Activated CD8-positive, alpha-beta T cell treated with anti-CD3 and anti-CD28 coated beads, Interleukin-2, amount 10 ng/mL, durations not matched to agents 7 days and 5 days (primary cell): Measurements from ENCODE around the gene KCNJ18. TPM values are rescaled to one million over a fixed set of nuclear protein-coding genes. Genes with fewer than 3 reads are reported as not detected.
"Not testable (repeated sequence)": the region's sequence is repeated elsewhere in the genome, so short reads cannot be mapped to it uniquely, and the experiment has no call there.

Experiments
- ATAC-seq: fragments of 150-1000 bp; cut with Tn5 transposase; one replicate; pipeline ENCODE4 v1.10.0; 2021; ENCODE audit warnings: moderate library complexity
- CTCF ChIA-PET: fragments of 350-600 bp; sonication (Branson Sonifier 250); formaldehyde crosslinking; loops from one replicate; lab custom pipeline; 2021; ENCODE audit warnings: antibody characterized with exemption; lab: Charles Lee
- POLR2A ChIA-PET: fragments of 350-600 bp; sonication (Branson Sonifier 250); formaldehyde crosslinking; loops from one replicate; lab custom pipeline; 2021; ENCODE audit warnings: antibody characterized with exemption; lab: Charles Lee
- DNase-seq: peaks from one replicate; pipeline ENCODE4 v3.0.0-alpha.2; 2020
- H3K27ac Mint-ChIP-seq: one replicate; pipeline ENCODE4 v1.8.0; 2021; ENCODE audit warnings: mild to moderate bottlenecking, mixed read lengths
- H3K27me3 Mint-ChIP-seq: one replicate; pipeline ENCODE4 v1.8.0; 2021; ENCODE audit warnings: low read depth, mixed read lengths
- H3K36me3 Mint-ChIP-seq: one replicate; pipeline ENCODE4 v1.8.0; 2021; ENCODE audit warnings: low read depth, mixed read lengths
- H3K4me1 Mint-ChIP-seq: one replicate; pipeline ENCODE4 v1.8.0; 2021; ENCODE audit warnings: low read depth, mixed read lengths
- H3K4me3 Mint-ChIP-seq: one replicate; pipeline ENCODE4 v1.8.0; 2021; ENCODE audit warnings: mild to moderate bottlenecking, mixed read lengths
- H3K9me3 Mint-ChIP-seq: one replicate; pipeline ENCODE4 v1.8.0; 2022; ENCODE audit warnings: mixed read lengths; ENCODE audit not compliant: insufficient read depth
- total RNA-seq, 2 experiments: library from RNA; stranded (reverse); gene quantifications; one replicate each; pipeline ENCODE4 v1.2.3, GENCODE V29; 2021

Gene KCNJ18
- total RNA-seq, 2 experiments from 2014 or later = not detected

GRCh38 chr17:21665935-21666493 lies 26.3 kb upstream of the KCNJ18 start:
- DNase-seq, H3K4me3 Mint-ChIP-seq, H3K4me1 Mint-ChIP-seq, H3K27me3 Mint-ChIP-seq, CTCF ChIA-PET, H3K27ac Mint-ChIP-seq, H3K36me3 Mint-ChIP-seq, POLR2A ChIA-PET, H3K9me3 Mint-ChIP-seq, ATAC-seq: not testable (repeated sequence)

- H3K4me3 Mint-ChIP-seq, H3K36me3 Mint-ChIP-seq, H3K4me1 Mint-ChIP-seq, H3K27me3 Mint-ChIP-seq, H3K27ac Mint-ChIP-seq, H3K9me3 Mint-ChIP-seq, CTCF ChIA-PET, POLR2A ChIA-PET, DNase-seq, ATAC-seq: not testable (repeated sequence)
Observed at GRCh38 chr17:21666711-21667412, 25.5 kb upstream of the KCNJ18 start.

- DNase-seq, H3K4me3 Mint-ChIP-seq, H3K27me3 Mint-ChIP-seq, H3K4me1 Mint-ChIP-seq, POLR2A ChIA-PET, CTCF ChIA-PET, H3K9me3 Mint-ChIP-seq, ATAC-seq, H3K36me3 Mint-ChIP-seq, H3K27ac Mint-ChIP-seq: not testable (repeated sequence)
Observed at GRCh38 chr17:21667413-21668117, 24.8 kb upstream of the KCNJ18 start.

GRCh38 chr17:21668118-21668488 lies 24.2 kb upstream of the KCNJ18 start:
- ATAC-seq, H3K4me3 Mint-ChIP-seq, H3K27me3 Mint-ChIP-seq, H3K4me1 Mint-ChIP-seq, CTCF ChIA-PET, DNase-seq, H3K36me3 Mint-ChIP-seq, POLR2A ChIA-PET, H3K27ac Mint-ChIP-seq, H3K9me3 Mint-ChIP-seq: not testable (repeated sequence)

- H3K27me3 Mint-ChIP-seq, POLR2A ChIA-PET, ATAC-seq, H3K4me3 Mint-ChIP-seq, H3K36me3 Mint-ChIP-seq, H3K9me3 Mint-ChIP-seq, CTCF ChIA-PET, H3K4me1 Mint-ChIP-seq, DNase-seq, H3K27ac Mint-ChIP-seq: not testable (repeated sequence)
Observed at GRCh38 chr17:21668746-21669508, 23.4 kb upstream of the KCNJ18 start.

- POLR2A ChIA-PET, H3K4me1 Mint-ChIP-seq, CTCF ChIA-PET, H3K27ac Mint-ChIP-seq, H3K9me3 Mint-ChIP-seq, H3K36me3 Mint-ChIP-seq, H3K27me3 Mint-ChIP-seq, ATAC-seq, DNase-seq, H3K4me3 Mint-ChIP-seq: not testable (repeated sequence)
Observed at GRCh38 chr17:21669616-21670360, 22.5 kb upstream of the KCNJ18 start.

- H3K27me3 Mint-ChIP-seq, H3K36me3 Mint-ChIP-seq, H3K9me3 Mint-ChIP-seq, DNase-seq, POLR2A ChIA-PET, H3K27ac Mint-ChIP-seq, H3K4me1 Mint-ChIP-seq, CTCF ChIA-PET, ATAC-seq, H3K4me3 Mint-ChIP-seq: not testable (repeated sequence)
Observed at GRCh38 chr17:21670361-21671155, 21.8 kb upstream of the KCNJ18 start.

GRCh38 chr17:21671437-21671836 lies 20.9 kb upstream of the KCNJ18 start:
- H3K36me3 Mint-ChIP-seq, H3K9me3 Mint-ChIP-seq, POLR2A ChIA-PET, H3K4me3 Mint-ChIP-seq, H3K4me1 Mint-ChIP-seq, CTCF ChIA-PET, H3K27me3 Mint-ChIP-seq, DNase-seq, H3K27ac Mint-ChIP-seq, ATAC-seq: not testable (repeated sequence)

- H3K9me3 Mint-ChIP-seq, H3K4me1 Mint-ChIP-seq, H3K27ac Mint-ChIP-seq, H3K27me3 Mint-ChIP-seq, POLR2A ChIA-PET, ATAC-seq, CTCF ChIA-PET, H3K4me3 Mint-ChIP-seq, DNase-seq, H3K36me3 Mint-ChIP-seq: not testable (repeated sequence)
Observed at GRCh38 chr17:21671871-21672270, 20.5 kb upstream of the KCNJ18 start.

- H3K27ac Mint-ChIP-seq, CTCF ChIA-PET, POLR2A ChIA-PET, H3K4me1 Mint-ChIP-seq, H3K27me3 Mint-ChIP-seq, H3K36me3 Mint-ChIP-seq, DNase-seq, ATAC-seq, H3K4me3 Mint-ChIP-seq: not testable (repeated sequence)
- peaks cover 10% of the 10 kb centered on the region for H3K9me3 Mint-ChIP-seq
Observed at GRCh38 chr17:21673451-21674241, 18.7 kb upstream of the KCNJ18 start.
